GM12865 (cell line): ENCODE results near the gene CLDN5.

Source experiments
- DNase-seq: peaks from one replicate; pipeline ENCODE4 v3.0.0; 2010; ENCODE audit warnings: low read depth
- H3K4me3 ChIP-seq: 2 replicates; pipeline ENCODE4 v1.5.1; 2011; ENCODE audit warnings: mild to moderate bottlenecking, low read depth, low read length, control low read depth
- TF ChIP-seq, protein P1 (sequence below): IDR thresholded peaks from 2 replicates; pipeline ENCODE4 v1.5.1; 2011; ENCODE audit warnings: low read length, control low read depth, low read depth, inconsistent platforms; ENCODE audit not compliant: insufficient read depth; ENCODE audit errors: missing control alignments

The CLDN5 gene

DNA sequence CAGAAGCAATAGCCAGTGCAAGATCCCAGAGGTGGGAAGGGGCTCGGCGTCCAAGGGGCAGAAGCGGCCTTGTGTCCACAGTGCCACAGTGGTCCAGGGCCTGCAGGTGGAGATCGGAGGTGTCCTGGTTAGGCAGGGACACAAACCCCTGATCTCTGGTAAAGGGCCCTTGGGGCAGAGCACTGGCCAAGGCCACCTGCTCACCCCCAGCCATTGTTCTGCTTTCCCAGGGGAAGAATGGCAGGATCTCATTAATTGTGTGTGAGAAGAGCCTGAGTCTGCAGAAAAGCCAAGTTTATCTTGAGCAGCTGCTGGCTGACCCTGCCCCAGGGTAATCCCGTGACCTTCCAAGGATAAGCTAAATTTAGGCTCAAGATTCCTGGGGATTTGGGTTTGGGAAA lies 3.1 kb upstream of the CLDN5 start:
- no peak overlapping the region for H3K4me3 ChIP-seq
- no peak for DNase-seq
- TF ChIP-seq, protein P1, sequence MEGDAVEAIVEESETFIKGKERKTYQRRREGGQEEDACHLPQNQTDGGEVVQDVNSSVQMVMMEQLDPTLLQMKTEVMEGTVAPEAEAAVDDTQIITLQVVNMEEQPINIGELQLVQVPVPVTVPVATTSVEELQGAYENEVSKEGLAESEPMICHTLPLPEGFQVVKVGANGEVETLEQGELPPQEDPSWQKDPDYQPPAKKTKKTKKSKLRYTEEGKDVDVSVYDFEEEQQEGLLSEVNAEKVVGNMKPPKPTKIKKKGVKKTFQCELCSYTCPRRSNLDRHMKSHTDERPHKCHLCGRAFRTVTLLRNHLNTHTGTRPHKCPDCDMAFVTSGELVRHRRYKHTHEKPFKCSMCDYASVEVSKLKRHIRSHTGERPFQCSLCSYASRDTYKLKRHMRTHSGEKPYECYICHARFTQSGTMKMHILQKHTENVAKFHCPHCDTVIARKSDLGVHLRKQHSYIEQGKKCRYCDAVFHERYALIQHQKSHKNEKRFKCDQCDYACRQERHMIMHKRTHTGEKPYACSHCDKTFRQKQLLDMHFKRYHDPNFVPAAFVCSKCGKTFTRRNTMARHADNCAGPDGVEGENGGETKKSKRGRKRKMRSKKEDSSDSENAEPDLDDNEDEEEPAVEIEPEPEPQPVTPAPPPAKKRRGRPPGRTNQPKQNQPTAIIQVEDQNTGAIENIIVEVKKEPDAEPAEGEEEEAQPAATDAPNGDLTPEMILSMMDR: no peak

DNA sequence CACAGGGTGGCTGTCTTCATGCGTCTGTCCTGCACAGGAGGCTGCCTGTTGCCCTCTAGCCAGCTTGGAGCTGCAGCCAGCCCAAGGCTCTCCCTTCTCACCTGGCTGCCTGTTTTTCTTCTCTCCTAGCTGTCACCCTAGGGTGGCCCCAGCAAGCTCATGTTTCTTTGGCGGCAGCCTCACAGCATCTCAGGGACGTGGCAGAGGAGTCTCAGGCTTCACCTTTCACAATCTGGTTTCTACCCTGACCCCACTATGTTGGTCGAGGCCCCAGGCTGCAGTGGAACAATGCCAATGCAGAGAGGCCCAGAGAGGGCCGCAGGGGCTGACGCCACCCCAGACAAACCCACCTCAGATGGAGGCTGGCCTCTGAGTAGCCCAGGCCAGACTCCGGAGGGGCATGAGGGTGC lies 2.5 kb upstream of the CLDN5 start:
- H3K4me3 ChIP-seq: no peak overlapping the region
- TF ChIP-seq, protein P1: no peak
- no peak for DNase-seq

DNA sequence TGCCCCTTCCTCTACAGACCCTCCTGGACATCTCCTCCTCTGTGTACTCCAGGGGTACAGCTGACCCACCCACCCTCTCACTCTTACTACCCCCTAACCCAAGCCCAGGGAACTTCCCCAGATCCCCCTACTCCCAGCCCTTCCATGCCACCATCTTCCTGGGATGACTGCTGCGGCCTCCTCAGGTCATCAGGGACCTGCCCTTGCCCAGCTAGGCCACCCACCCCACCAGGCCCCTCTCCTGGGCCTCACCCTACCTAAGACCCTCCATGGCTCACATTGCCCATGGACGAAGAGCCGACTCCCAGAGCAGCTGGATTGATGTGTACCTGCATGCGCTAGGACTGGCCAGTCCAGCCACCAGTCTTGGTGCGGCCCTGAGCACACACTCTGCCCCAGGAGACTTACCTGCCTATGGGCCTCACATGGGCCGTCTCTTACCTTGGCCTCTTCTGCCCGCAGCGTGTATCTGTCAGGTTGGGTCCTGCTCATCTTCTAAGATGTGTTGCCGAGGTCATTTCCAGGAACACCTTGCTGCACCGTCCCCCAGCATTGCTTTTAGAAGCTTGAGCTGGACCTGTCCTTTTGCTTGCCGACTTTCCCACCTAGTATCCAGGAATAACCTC lies 2.0 kb upstream of the CLDN5 start:
- no peak for DNase-seq
- H3K4me3 ChIP-seq: no peak overlapping the region
- TF ChIP-seq, protein P1: no peak

DNA sequence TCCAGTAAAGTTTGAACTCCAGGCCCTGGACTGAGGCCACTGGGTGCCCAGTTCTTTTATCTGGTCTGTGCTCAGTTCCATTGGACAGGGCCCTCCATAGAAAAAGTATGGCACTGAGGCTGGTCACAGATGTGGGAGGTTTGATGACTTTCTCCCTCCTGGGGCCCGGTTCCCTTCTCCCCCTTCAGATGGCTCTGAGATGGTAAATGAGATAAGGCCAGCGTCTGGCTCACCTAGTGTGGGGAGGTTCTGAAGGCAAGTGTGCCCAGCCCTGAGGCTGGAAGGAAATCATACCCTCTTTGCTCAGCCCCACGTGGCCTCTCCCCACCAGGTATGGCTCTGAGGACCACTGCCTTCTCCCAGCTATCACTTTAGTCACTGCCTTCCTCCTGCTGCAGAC lies 1.5 kb upstream of the CLDN5 start:
- no peak for DNase-seq
- H3K4me3 ChIP-seq: no peak overlapping the region
- TF ChIP-seq, protein P1: no peak

DNA sequence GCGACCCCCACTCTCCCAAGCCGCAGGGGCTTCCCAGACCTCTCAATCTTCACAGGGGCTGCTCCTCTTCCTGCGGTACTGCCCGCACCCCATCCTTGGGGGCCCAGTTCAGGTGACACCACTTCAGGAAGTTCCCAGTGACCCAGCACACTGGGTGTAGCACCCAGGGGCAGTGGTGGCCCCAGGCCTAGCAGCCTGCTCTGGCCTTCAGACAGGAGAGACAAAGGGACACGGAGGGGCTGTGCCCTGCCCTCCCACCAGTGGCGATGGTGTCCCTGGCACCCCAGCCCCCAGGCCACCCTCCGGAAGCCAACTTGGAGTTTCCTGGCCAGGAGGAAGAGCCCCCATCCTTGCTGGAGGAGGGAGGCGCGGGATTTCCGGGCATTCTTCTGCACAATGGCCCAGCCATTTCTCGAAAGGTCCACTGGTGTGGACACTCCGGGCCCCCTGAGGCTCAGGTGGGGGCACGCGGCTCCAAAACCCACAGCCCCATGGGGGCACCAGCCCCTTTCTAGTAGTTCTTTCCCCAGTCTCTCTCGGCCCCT lies 978 bp upstream of the CLDN5 start:
- TF ChIP-seq, protein P1: no peak
- H3K4me3 ChIP-seq: no peak overlapping the region
- no peak for DNase-seq

DNA sequence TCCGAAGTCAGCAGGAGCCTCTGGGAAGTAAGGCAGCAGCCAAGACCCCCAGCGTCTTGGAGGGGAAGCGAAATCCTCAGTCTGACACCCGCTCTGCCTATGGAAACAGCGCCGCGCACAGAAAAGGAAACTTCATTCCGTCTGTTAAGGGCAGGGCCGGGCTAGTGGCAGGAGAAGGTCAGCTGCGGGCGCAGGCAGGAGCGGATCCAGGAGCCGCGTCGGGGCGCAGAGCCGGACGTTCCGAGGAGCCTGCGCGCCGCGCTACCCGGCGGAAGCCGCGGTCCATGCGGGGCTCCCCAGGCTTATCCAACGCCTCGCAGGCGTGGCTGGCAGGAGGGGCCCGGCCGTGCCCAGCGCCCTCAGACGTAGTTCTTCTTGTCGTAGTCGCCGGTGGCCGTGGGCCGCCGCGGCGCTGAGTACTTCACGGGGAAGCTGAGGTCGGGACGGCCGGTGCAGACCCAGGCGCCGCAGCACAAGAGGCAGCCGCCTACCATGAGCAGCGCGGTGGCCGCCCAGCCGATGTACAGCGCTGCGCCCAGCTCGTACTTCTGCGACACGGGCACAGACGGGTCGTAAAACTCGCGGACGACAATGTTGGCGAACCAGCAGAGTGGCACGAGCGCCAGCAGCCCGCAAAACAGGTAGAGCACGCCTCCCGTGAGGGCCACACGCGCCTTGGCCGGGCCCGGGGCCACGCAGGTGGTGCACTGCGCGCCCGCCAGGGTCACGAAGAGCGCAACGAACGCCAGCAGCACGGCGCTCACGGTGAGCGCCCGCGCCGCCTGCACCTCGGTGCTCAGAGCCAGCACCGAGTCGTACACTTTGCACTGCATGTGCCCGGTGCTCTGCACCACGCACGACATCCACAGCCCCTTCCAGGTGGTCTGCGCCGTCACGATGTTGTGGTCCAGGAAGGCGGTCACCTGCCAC lies 705 bp downstream of the CLDN5 start:
- TF ChIP-seq, protein P1: no peak
- DNase-seq: peak; percentile 17
- H3K4me3 ChIP-seq: no peak overlapping the region
